Neutrophil (primary cell): ENCODE data around the gene ADAMTS6.

Source experiments
- H3K27ac ChIP-seq: fragments of 200-600 bp; sonication (generic); 2 replicates; pipeline ENCODE4 v1.5.1; 2016; ENCODE audit warnings: mild to moderate bottlenecking, moderate library complexity
- H3K27me3 ChIP-seq: fragments of 200-600 bp; sonication (generic); 2 replicates; pipeline ENCODE4 v1.6.0; 2016; ENCODE audit warnings: mild to moderate bottlenecking
- H3K36me3 ChIP-seq: fragments of 200-600 bp; sonication (generic); 2 replicates; pipeline ENCODE4 v1.5.1; 2017
- H3K4me1 ChIP-seq, 2 experiments: fragments of 200-600 bp in 1 of 2; sonication (generic) in 1 of 2; 1 replicate in 1 of 2; 2 replicates in 1 of 2; pipeline versions ENCODE4 v1.5.1 to v1.6.1; 2013 to 2016; ENCODE audit warnings: low read depth in 1 of 2, low read length in 1 of 2, mild to moderate bottlenecking in 1 of 2, moderate library complexity in 1 of 2; ENCODE audit not compliant: control insufficient read depth in 1 of 2, insufficient read depth in 1 of 2
- H3K4me3 ChIP-seq, 2 experiments: fragments of 200-600 bp in 1 of 2; sonication (generic) in 1 of 2; 1 replicate in 1 of 2; 2 replicates in 1 of 2; pipeline ENCODE4 v1.5.1; 2013 to 2016; ENCODE audit warnings: low read depth in 1 of 2, low read length in 1 of 2, mild to moderate bottlenecking in 1 of 2, moderate library complexity in 1 of 2
- H3K9me3 ChIP-seq: fragments of 200-600 bp; sonication (generic); 2 replicates; pipeline ENCODE4 v1.5.1; 2016
- CTCF ChIP-seq: fragments of 200-600 bp; sonication (generic); IDR thresholded peaks from 2 replicates; pipeline ENCODE4 v1.5.1; 2016; ENCODE audit warnings: antibody characterized with exemption

ADAMTS6 gene

GRCh38 chr5:65171645-65172044 is 310.1 kb downstream of the ADAMTS6 start:
- Histone ChIP-seq H3K4me3 (no peak overlapping the region), H3K9me3 (no peaks in the 10 kb centered on the region), H3K36me3 (no peaks in the 10 kb centered on the region), H3K4me1 (no peaks in the 10 kb centered on the region), H3K27me3 (no peaks in the 10 kb centered on the region), H3K27ac (no peak overlapping the region)
- TF ChIP-seq CTCF, result no peak

GRCh38 chr5:65163698-65164097 is 318.0 kb downstream of the ADAMTS6 start:
- Histone ChIP-seq H3K27me3 (no peaks in the 10 kb centered on the region), H3K9me3 (no peaks in the 10 kb centered on the region), H3K36me3 (no peaks in the 10 kb centered on the region), H3K27ac (no peak overlapping the region), H3K4me1 (no peaks in the 10 kb centered on the region), H3K4me3 (no peak overlapping the region)
- no peak for TF ChIP-seq CTCF

- H3K27ac ChIP-seq, result no peak overlapping the region
Observed at GRCh38 chr5:65161655-65162054, 320.1 kb downstream of the ADAMTS6 start.

GRCh38 chr5:65157906-65158603 is 323.7 kb downstream of the ADAMTS6 start:
- no peaks in the 10 kb centered on the region for H3K9me3 ChIP-seq
- no peaks in the 10 kb centered on the region for H3K27me3 ChIP-seq
- no peaks in the 10 kb centered on the region for H3K4me1 ChIP-seq
- no peaks in the 10 kb centered on the region for H3K36me3 ChIP-seq
- no peak overlapping the region for H3K4me3 ChIP-seq
- TF ChIP-seq CTCF, result no peak
- H3K27ac ChIP-seq, result no peak overlapping the region

More at GRCh38 chr5:65161655-65162054, 320.1 kb downstream of the ADAMTS6 start:
- Histone ChIP-seq H3K4me1 (no peaks in the 10 kb centered on the region), H3K9me3 (no peaks in the 10 kb centered on the region), H3K36me3 (no peaks in the 10 kb centered on the region), H3K4me3 (no peak overlapping the region), H3K27me3 (no peaks in the 10 kb centered on the region)
- no peak for TF ChIP-seq CTCF

GRCh38 chr5:65156933-65157332 is 324.8 kb downstream of the ADAMTS6 start:
- TF ChIP-seq CTCF, result no peak
- Histone ChIP-seq H3K27ac (no peak overlapping the region), H3K4me3 (no peak overlapping the region), H3K4me1 (no peaks in the 10 kb centered on the region), H3K36me3 (no peaks in the 10 kb centered on the region), H3K27me3 (no peaks in the 10 kb centered on the region), H3K9me3 (no peaks in the 10 kb centered on the region)
